HG02759 (cell line): ENCODE results near the gene CRACR2A.

ENCODE experiments used
- ATAC-seq: cut with Tn5 transposase; IDR thresholded peaks from one replicate; pipeline ENCODE4 v1.9.1; 2021; ENCODE audit warnings: mild to moderate bottlenecking, moderate library complexity; ENCODE audit not compliant: unreplicated experiment

The CRACR2A gene

GRCh38 chr12:3651585-3652424, 101.1 kb downstream of the CRACR2A start:
- ATAC-seq, result no peak

GRCh38 chr12:3647504-3647903, 105.4 kb downstream of the CRACR2A start:
- no peak for ATAC-seq

GRCh38 chr12:3646561-3647241, 106.2 kb downstream of the CRACR2A start:
- ATAC-seq, result no peak

GRCh38 chr12:3645091-3645490, 107.8 kb downstream of the CRACR2A start:
- ATAC-seq, result no peak

- ATAC-seq, result no peak
Observed at GRCh38 chr12:3644104-3644503, 108.8 kb downstream of the CRACR2A start.

GRCh38 chr12:3641428-3642018, 111.4 kb downstream of the CRACR2A start:
- no peak for ATAC-seq

GRCh38 chr12:3636328-3636727, 116.6 kb downstream of the CRACR2A start:
- ATAC-seq, result no peak

GRCh38 chr12:3634348-3634747, 118.6 kb downstream of the CRACR2A start:
- ATAC-seq, result no peak

- ATAC-seq, result no peak
Observed at GRCh38 chr12:3633396-3633795, 119.5 kb downstream of the CRACR2A start.

GRCh38 chr12:3632754-3633153, 120.2 kb downstream of the CRACR2A start:
- ATAC-seq, result no peak

GRCh38 chr12:3632256-3632655, 120.7 kb downstream of the CRACR2A start:
- ATAC-seq, result no peak

- no peak for ATAC-seq
Observed at GRCh38 chr12:3631759-3632158, 121.2 kb downstream of the CRACR2A start.

- ATAC-seq, result no peak
Observed at GRCh38 chr12:3631272-3631637, 121.7 kb downstream of the CRACR2A start.

GRCh38 chr12:3630621-3631271, 122.2 kb downstream of the CRACR2A start:
- ATAC-seq, result no peak

GRCh38 chr12:3630111-3630510, 122.8 kb downstream of the CRACR2A start:
- no peak for ATAC-seq

GRCh38 chr12:3629057-3629830, 123.7 kb downstream of the CRACR2A start:
- no peak for ATAC-seq

GRCh38 chr12:3628629-3629028, 124.3 kb downstream of the CRACR2A start:
- ATAC-seq, result no peak

- ATAC-seq, result no peak
Observed at GRCh38 chr12:3627336-3627735, 125.6 kb downstream of the CRACR2A start.

GRCh38 chr12:3624273-3624672, 128.6 kb downstream of the CRACR2A start:
- no peak for ATAC-seq

GRCh38 chr12:3622822-3623690, 129.9 kb downstream of the CRACR2A start:
- ATAC-seq, result no peak
